Right hindlimb (tissue), 1 donor: Measurements from ENCODE around the gene COQ8B.
A peak's percentile ranks its signal among the peaks of the same experiment; 100 is the strongest.
"Not testable (repeated sequence)": the region's sequence is repeated elsewhere in the genome, so short reads cannot be mapped to it uniquely, and the experiment has no call there.

ENCODE experiments used
- DNase-seq: peaks from one replicate; pipeline ENCODE4 v3.0.0-alpha.2; 2018

Gene COQ8B

GRCh38 chr19:40663695-40664692 lies 52.7 kb downstream of the COQ8B start:
- no peak for DNase-seq

GRCh38 chr19:40662925-40663694 lies 53.6 kb downstream of the COQ8B start:
- peak; percentile 94 for DNase-seq

- no peak for DNase-seq
Measured at GRCh38 chr19:40661616-40662015, 55.1 kb downstream of the COQ8B start.

GRCh38 chr19:40659566-40659965 lies 57.1 kb downstream of the COQ8B start:
- DNase-seq, result no peak

GRCh38 chr19:40659116-40659515 lies 57.6 kb downstream of the COQ8B start:
- DNase-seq, result no peak

GRCh38 chr19:40658031-40658430 lies 58.7 kb downstream of the COQ8B start:
- DNase-seq, result no peak

- not testable (repeated sequence) for DNase-seq
Measured at GRCh38 chr19:40655684-40656083, 61.0 kb downstream of the COQ8B start.

GRCh38 chr19:40652303-40652702 lies 64.4 kb downstream of the COQ8B start:
- DNase-seq, result not testable (repeated sequence)

- peak; percentile 58 for DNase-seq
Measured at GRCh38 chr19:40650749-40651305, 65.9 kb downstream of the COQ8B start.

GRCh38 chr19:40649903-40650675 lies 66.6 kb downstream of the COQ8B start:
- DNase-seq, result not testable (repeated sequence)

- DNase-seq, result no peak
Measured at GRCh38 chr19:40646743-40647254, 69.9 kb downstream of the COQ8B start.

- no peak for DNase-seq
Measured at GRCh38 chr19:40642757-40643305, 73.9 kb downstream of the COQ8B start.

- no peak for DNase-seq
Measured at GRCh38 chr19:40642051-40642706, 74.5 kb downstream of the COQ8B start.
